ENCODE data around the gene ZNF236.

DNA sequence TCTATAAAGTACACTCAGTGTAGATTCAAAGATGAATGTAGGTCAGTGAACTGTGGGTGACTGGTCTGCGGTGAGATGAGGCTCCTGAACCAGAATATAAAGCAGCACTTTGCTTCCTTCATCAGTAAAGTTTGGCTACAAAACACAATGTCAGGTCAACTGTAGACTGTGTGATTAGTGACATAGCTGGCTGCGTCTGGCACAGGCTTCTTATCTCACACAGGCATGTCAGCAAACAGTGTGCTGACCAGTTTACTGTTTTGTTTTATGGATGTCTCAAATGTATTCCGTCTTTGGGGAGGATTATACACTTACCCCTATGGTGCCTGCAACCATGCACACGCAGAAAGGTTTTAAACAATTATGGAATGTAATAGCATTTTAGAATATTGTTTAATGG, 87.1 kb downstream of the ZNF236 start:
- TF ChIP-seq, protein P1, sequence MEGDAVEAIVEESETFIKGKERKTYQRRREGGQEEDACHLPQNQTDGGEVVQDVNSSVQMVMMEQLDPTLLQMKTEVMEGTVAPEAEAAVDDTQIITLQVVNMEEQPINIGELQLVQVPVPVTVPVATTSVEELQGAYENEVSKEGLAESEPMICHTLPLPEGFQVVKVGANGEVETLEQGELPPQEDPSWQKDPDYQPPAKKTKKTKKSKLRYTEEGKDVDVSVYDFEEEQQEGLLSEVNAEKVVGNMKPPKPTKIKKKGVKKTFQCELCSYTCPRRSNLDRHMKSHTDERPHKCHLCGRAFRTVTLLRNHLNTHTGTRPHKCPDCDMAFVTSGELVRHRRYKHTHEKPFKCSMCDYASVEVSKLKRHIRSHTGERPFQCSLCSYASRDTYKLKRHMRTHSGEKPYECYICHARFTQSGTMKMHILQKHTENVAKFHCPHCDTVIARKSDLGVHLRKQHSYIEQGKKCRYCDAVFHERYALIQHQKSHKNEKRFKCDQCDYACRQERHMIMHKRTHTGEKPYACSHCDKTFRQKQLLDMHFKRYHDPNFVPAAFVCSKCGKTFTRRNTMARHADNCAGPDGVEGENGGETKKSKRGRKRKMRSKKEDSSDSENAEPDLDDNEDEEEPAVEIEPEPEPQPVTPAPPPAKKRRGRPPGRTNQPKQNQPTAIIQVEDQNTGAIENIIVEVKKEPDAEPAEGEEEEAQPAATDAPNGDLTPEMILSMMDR (IDR thresholded peaks at IDR 0.05) = no peak
- no peak for TF ChIP-seq EZH2 (IDR thresholded peaks at IDR 0.05; ENCODE audit: borderline replicate concordance, insufficient read depth, low read depth, low read length, poor library complexity, severe bottlenecking)
